Left renal cortex interstitium (tissue), 4 donors: Measurements from ENCODE around the gene CLDN17. TPM values are rescaled to one million over a fixed set of nuclear protein-coding genes. Genes with fewer than 3 reads are reported as not detected.

Source experiments
- DNase-seq, 4 donors: peaks; one replicate each; pipeline ENCODE4 v3.0.0-alpha.2; 2013; ENCODE audit warnings: low read depth in 4 of 4, low spot score in 2 of 4, missing footprints in 1 of 4
- polyA plus RNA-seq, 4 donors: library from polyadenylated mRNA; unstranded; fragments of 120-200 nt; gene quantifications; one replicate each; pipeline ENCODE4 v1.2.1, GENCODE V29; 2013; ENCODE audit not compliant: insufficient read length in 4 of 4

The CLDN17 gene, protein sequence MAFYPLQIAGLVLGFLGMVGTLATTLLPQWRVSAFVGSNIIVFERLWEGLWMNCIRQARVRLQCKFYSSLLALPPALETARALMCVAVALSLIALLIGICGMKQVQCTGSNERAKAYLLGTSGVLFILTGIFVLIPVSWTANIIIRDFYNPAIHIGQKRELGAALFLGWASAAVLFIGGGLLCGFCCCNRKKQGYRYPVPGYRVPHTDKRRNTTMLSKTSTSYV
- polyA plus RNA-seq: not detected

DNA sequence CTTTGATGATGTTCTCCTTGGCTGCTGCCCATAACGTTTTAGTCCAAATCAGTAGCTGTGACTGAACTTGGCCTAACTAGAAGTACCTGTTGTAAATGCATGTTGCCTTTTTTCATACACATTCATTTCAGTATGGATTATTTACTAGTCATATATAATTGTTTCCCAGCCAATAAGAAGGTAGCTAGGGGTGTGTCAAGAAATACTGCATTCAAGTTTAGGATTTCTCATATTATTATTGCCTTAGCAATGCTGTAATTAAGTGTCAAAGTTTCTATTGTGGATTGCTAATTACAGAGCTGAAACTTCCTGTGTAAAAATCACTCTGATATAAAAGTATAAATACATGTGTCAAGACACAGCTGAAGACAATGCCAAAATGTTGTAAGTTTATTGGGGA is at the start of gene CLDN17:
CLDN17 (minus strand) TSS at position 101 of the 400 bp plus-strand sequence. CDS start 188 bp downstream, outside the sequence.
- DNase-seq: no peak

DNA sequence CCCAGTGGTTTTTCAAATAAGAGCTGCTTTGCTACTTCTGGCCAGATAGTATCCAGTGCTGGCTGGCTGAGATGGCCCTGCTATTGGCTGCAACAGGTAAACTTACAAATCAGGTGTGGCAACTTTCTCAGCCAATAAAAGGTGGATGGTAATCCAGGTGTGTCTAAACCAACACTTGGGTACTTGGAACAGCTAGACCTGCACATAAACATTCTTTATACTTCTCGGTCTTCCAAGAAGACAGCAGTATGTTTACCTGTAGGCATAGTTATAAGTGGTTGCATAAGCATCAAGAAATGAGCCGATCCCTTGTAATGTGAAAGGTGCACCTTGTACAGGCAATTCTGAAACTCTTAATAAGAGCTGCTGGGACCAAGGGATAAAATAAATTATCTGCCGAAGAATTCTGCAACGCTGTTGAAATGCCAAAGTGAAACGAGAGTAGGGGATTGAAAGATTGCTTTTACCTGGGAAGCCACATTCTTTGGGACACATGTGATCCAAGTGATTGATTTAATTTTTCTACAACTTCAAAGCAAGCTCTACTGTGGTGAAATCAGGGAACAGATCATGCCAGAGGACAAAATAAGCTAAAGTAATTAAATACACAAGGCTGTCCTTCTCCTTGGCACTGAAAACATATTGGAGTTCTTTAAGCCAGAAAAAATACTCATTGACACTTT is 49.6 kb upstream of the CLDN17 start, which contains the start of gene CLDN8:
CLDN8 (minus strand) TSS at position 57 of the 683 bp plus-strand sequence. CDS start 172 bp downstream, outside the sequence.
- DNase-seq: peak in 1 of 4 donors; percentile 32

DNA sequence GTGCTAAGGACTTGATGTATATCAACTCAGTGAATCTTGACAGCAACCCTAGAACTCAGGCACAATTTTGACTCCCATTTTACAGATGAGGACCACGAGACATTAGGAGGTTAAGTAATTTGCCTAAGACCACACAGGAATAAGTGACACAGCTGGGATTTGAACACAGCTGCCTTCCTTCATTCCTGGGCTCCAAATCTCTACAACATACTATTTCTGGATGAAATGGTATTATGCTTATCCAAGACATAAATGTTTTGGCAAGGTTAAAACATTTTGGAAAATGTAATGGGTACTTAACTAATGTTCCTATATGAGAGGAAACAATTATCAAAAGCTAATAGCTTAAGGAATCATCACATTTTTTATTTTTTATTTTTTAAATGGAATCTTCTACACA is 44.5 kb upstream of the CLDN17 start:
- no peak for DNase-seq

DNA sequence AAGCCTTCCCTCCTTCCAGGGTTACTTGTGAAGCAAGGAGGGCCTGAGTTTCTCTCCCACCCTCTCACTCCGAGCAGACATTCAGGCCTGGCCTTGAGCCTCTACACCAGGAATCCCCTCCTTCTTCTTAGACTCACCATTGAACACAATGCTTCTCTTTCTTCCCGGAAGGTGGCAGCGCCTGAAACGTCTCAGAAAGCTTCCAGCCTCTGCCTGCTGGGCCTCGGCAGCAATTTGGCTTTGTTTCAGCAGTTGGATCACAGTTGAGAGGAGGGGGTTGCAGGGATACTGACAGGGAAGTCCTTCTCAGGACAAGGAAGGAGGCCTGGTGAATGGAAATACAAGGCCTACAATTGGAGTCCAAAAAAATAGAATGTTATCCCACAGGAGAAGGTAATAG is 43.0 kb upstream of the CLDN17 start:
- no peak for DNase-seq

DNA sequence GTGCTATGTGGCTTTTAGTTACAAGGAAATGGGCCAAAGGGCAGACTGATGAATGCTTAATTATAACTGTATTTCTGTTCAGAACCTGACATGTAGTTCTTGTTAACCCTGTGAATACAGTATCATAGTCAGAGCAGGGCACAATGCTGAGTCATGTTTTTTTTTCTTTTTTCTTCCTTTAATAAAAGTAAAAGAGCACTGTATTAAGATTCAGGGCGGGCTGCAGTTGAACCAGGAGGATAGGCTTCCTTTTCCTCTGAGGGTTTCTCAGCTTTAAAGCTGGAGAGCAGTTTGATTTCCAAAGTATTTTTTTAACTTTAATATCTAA is 40.6 kb upstream of the CLDN17 start:
- no peak for DNase-seq

DNA sequence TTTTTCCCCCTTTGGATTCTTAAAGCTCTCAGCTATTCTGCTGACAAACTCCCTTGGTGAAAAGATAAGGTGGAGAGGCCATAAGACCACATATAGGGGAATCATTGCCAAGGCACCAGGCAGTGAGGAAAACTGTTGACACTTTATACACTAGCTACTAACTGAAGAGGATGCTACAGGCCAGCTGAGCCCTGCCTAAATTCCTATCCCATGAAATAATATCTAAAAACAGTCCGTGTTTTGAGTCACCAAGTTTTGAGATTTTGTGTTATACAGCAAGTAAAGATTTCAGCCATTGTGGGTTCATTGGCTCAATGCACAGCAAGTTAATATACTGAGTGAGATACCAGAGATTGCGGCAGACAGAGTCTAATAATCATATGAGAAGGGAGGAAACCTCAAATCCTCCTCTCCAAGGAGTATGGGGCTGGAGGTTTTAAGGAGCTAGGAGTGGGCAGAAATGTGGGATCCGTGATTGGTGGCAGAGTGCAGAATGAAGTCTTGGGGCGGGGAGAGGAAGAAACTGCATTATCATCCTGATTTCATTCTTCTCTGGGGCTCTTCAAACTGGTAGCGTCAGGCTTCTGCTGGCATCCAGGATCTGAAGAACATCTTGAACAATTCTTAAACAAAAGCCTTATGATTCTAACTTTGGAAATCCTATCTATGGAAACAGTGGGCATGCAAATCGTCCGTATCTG is 40.1 kb upstream of the CLDN17 start:
- DNase-seq: no peak

DNA sequence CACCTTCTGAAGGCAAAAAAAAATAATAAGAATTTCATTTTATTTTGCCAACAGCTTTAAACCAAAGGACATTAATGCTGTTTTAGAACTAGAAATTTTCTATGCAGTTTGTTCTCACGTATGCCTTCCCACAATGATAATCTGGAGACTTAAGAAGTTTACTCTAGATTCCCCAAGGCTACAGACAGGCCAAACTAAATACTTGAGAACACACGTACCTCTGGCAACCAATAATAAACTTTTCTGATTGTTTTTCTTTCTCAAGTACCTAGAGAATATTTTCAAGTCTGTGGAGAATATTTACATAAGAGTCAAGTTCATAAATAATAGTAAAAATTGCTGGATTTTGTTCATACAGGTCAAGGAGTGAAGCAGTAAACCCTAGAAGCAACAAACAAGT is 33.4 kb upstream of the CLDN17 start:
- DNase-seq: no peak

DNA sequence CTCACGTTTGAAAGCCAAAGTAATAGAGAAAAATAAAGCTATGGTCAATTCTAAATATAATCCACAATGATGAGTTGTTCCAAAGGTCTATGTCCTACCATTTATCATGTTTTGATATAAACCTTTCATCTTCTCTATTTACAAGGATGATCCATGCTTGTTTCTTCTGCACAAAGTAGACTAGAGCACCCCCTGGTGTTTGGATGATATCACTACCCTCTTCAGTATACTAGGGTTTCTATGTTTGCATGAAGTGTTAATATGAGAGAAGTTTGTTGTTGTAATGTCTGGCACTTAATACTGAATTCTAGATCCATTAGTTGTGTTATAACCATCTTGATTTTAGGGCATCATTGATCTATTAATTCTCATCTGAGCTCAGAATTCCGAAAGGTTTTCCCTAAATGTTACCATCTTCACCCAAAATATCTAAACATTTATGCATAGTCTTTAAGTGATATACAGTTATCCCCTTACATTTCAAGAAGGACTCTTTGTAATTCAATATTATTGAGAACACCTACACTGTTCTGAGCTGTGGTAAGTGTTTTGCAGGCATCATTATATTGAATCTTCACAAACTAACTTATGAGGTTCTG is 28.2 kb upstream of the CLDN17 start:
- DNase-seq: peak in 1 of 4 donors; percentile 23

DNA sequence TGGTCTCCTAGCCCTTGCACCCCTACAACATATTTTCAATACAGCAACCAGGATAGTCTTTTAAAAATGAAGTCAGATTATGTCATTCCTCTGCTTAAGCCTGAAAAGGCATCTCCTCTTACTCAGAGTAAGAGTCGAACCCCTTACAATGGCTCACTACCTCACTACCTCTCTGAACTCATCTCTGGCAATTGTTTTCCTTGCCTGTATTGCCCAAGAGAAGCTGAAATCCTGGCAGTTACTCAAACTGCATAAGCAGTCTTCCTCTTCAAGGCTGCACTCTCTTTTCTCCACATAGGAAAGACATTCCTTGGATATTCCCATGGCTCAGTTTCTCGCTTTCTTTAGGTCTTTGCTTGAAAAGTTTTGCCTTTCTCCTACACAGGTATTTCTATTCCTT is 26.6 kb upstream of the CLDN17 start:
- no peak for DNase-seq

DNA sequence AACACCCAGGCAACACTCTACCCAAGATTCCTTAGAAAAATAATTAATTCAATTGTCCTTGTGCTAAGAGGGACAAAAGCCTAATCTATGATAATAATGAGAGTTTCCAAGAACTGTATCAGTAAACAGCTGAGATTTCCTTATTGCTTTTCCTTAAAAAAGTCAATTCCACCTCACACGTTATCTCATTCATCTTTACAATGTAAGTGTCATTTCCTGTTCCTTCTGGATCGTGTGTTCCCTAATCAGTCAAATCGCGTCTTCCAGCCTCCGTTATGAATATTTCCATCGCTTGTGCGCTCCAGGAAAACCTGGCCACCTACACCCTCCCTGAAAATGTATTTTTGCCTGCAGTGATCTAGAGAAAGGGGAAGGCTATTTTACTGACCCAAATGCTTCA is 23.9 kb upstream of the CLDN17 start:
- DNase-seq: no peak

DNA sequence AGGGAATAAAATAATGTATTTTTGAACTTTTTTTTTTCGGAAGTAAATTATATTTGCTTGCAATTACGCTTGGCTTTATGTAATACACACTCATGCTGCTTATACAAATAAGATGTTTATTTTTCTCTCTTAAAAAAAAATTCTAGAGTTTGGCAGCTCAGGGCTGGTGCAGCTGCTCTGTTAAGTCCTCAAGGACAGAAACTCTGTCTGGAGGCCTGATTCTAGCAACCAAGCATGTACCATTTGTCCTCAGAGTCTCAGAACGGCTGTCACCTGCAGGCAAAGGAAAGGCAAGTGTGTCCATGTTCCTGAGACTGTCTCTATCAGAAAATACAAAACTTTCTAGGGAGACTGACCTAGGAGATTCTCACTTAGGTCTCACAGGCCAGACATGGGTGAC is 23.2 kb upstream of the CLDN17 start:
- no peak for DNase-seq

DNA sequence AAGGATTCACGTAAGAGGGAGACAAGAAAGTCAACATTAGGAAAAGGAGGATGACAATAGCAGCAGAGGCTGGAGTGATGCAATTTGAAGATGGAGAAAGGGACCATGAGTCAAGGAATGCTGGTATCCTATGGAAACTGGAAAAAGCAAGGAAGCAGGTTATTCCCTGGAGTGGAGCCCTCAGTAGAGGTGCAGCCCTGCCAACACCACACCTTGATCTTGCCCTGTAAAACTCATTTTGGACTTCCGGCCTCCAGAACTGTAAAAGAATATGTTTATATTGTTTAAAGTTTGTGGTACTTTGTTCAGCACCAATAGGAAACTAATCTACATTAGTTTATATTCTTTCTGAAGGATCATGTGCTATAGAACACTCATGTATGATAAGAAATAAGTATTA is 19.6 kb upstream of the CLDN17 start:
- DNase-seq: no peak

DNA sequence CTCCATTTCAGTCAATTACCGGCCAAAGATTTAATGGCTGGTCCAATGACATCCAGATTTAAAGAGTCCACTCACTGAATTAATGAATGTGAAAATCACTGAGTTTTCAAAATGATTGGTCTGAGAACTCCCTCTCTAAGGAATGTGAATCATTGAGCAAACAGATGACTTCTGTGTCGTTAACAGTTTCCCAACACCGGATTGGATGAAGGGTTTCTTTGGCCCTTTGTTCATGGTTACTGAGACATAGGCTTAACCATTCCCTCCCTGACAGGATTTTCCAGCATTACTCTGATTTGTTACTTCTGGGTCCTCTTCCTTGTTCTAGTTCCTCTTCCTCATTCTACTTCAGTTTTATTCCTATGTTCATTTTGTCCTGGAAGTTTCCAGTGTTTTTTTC is 1.5 kb upstream of the CLDN17 start:
- DNase-seq: no peak

DNA sequence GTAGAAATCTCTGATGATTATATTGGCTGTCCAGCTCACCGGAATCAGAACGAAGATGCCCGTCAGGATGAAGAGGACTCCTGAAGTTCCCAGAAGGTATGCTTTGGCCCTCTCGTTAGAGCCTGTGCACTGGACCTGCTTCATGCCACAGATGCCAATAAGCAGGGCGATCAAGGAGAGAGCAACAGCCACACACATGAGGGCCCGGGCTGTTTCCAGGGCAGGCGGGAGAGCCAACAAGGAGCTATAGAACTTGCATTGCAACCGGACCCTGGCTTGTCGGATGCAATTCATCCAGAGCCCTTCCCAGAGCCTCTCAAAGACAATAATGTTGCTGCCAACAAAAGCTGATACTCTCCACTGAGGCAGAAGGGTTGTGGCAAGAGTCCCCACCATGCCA is 434 bp downstream of the CLDN17 start:
- no peak for DNase-seq

DNA sequence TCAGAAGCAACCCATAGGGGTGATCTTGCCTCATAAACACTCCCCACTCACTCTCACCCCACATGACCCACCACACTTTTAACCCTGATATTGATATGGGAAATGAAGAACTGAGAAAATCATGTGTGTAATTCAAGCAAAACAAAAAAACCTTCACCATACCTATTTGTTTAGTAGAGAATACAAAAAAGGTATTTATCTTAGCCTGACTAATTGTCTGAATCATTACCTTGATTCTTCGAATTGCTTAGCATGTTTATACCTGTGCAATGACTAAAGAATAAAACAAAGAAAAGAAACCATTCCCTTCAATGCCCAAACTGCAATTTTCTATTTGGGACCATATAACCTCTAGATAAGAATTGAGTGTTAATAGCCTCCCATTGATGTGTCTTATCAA is 1.8 kb downstream of the CLDN17 start:
- no peak for DNase-seq

DNA sequence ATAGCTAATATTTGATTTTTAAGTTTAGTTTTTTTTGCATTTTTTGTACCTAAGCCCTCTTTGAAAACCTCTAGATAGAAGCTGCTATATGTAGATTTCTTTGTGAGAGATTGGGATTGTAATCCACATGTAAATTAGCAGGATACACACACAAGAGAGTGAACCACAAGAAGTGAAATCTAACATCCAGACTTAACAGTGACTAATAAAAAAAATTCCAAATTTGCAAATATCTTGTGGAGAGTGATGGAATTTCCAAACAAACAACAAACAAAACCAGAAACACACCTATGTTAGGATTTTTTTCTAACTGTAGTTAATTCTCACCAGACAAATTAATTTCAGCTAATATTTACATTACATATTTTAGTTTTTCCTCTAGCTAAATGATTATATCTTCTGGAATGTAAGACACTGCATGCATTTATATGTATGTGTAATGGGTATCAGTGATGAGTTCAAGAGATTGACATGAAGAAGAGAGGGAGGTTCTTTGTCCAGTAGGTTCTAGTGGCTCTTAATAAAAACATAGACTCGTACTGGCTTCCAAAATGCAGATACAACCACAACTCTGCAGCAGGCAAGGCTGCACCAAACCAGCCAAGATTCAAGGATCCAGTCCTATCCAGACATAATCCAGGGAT is 12.8 kb downstream of the CLDN17 start:
- DNase-seq: no peak

DNA sequence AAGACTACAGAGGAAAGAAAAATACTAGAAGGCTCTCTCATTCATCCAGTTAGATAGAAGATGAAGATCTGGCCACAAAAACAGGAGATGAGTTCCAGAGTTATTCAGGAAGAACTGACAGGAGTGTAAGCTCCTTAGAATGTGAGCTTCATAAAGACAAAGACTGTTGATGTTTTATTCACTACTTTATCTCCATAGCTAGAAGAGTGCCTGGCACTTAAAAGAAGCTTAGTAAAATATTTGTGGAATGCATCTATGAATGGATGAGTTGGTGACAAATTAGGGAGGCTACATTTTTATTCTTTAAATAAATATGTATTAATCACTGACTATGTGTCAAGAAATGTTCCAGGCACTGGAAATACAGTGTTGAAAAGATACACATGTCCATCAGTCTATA is 13.8 kb downstream of the CLDN17 start:
- no peak for DNase-seq

DNA sequence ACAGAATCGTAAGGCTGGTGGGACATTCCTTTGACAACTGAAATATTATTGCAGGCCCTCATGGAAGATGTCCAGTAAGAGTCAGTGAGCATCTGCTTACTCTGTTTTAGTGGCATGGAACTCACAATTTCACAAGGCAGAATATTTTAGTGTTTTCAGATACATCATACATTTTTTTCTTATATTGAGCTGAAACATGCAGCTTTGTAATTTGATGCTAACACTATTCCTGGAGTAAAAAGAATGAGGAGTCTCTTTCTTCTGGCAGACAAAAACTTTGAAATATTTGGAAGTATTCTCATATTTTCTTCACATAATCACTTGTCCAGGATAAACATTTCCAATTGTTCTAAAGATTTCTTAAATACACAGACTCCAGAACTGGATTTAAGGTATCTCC is 17.7 kb downstream of the CLDN17 start:
- no peak for DNase-seq

DNA sequence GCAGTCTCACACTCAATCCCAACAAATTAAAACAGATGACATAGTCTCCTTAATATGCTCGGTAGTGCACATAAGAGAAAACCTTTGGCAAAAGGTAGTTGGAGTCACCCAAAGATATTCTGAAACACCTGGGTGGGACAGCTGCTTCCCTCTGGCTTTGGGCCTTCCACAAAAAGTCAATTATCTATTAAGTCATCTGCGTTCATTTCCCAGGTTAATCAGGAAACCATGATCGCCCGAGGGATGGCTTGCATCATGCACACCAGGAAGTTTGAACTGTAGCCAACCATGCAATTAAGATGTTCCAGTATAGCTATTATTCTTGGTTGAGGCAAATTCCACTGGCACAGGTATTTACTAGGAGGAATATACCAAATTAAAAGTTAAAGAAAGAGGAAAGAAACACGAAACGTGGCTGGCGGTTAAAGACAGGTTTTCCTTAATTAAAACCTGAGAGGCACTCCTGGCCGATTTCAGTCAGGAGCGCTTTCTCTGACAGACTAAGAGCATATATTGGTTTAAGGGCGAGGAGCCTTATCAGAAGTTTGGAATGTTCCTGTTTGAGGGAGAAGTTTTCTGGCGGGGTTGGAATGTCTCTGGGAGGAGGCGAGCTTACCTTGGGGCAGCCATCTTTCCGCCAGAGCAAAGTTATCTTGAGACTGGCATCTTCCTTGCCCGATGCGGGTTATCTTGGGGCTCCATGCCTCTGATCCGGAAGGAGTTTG is 19.9 kb downstream of the CLDN17 start:
- DNase-seq: no peak

DNA sequence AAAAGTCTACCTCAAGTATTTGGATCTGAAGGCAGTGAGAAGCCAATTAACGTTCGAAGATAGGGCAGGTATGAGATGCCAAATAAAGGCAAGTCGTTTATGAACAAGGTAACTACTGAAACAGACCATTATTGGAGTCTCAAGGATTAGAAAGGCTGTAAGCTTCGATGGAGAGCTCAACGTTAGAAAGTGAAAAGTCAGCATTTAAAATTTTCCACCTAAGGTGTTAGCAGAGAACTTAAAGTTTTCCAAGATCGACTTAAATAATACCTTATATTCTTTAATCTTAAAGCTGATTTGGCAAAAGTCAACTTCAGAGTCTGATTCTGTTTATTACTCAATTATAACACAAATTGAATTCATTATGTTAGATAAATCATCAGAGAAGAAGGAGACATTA is 28.1 kb downstream of the CLDN17 start:
- no peak for DNase-seq
